Measurements from ENCODE around the gene XYLT2. TPM values are rescaled to one million over a fixed set of nuclear protein-coding genes. Genes with fewer than 3 reads are reported as not detected.

XYLT2 gene
- total and polyA plus RNA-seq, 9 of the 15 experiments (the other 6 are each of a cell fraction or from before 2014, with no cell fraction given): 0.63 to 9.1 (median 4.3) TPM

DNA sequence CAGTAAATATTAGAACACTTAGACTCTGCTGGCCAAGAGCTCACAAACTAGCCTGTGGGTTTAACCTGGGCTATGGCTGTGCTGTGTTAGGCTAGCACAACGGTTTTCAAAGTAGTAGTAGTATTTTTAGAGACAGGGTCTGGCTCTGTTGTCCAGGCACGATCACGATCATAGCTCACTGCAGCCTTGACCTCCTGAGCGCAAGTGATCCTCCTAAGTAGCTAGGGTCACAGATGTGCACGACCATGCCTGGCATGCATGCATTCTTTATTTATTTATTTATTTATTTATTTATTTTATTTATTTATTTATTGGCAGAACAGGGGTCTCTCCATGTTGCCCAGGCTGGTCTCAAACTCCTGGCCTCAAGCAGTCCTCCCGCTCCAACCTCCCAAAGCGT lies 16.7 kb downstream of the XYLT2 start:
- intact Hi-C loops (cut with micrococcal nuclease): loop anchor here (1.0 kb wide), 1 partner anchor 117 kb away; no protein-coding TSS in a partner anchor
- CTCF ChIA-PET (ENCODE audit: low intra/inter-chr PET ratio): interaction anchor here (0.6 to 2.7 kb wide), 4 partner anchors 90 to 162 kb away, joined by 3 to 17 read pairs (median 4); no protein-coding TSS in a partner anchor
- POLR2A ChIA-PET: interaction anchor here (0.6 to 3.5 kb wide), 8 partner anchors 9 to 96 kb away, joined by 3 to 22 read pairs (median 6); partner anchors contain the start of gene LRRC59
- Histone ChIP-seq H3K36me3 (ENCODE audit: control insufficient read depth, insufficient read depth, low read length) (peaks cover 62% of the 10 kb centered on the region; the same call in 2 of the 3 replicates), H3K4me1 (replicated peaks in 1 of 2; ENCODE audit: control insufficient read depth in 2 of 2, insufficient read depth in 2 of 2, low read length in 2 of 2) (peaks cover 17 to 33% of the 10 kb centered on the region in 2 experiments), H3K4me3 (no peak overlapping the region), H3K9me3 (replicated peaks; ENCODE audit: control insufficient read depth, insufficient read depth, low read depth, low read length) (no peaks in the 10 kb centered on the region), H3K79me2 (ENCODE audit: control insufficient read depth, insufficient read depth, low read length) (no peaks in the 10 kb centered on the region; the same call in 2 of the 3 replicates), H2AFZ (ENCODE audit: low read depth, low read length) (no peak overlapping the region), H3K4me2 (ENCODE audit: insufficient read depth, low read length) (peak overlapping the region; percentile 57; the same call in 1 of the 2 replicates), H3K27ac (ENCODE audit: extremely low read depth, low read depth, low read length) (peak overlapping the region; percentile 57), H3K9me1 (ENCODE audit: control insufficient read depth, insufficient read depth, low read length) (no peaks in the 10 kb centered on the region), H3K9ac (ENCODE audit: insufficient read depth in 1 of 2, low read depth in 2 of 2, low read length in 2 of 2) (peak overlapping the region in 1 of 2 experiments; percentile 29; a peak in 1 of 4 replicates), H3K27me3 (ENCODE audit: control insufficient read depth in 2 of 2, insufficient read depth in 2 of 2, low read length in 2 of 2) (no peaks in the 10 kb centered on the region), H4K20me1 (replicated peaks; ENCODE audit: control insufficient read depth, insufficient read depth, low read length) (peaks cover 14% of the 10 kb centered on the region)
- 68% methylated on average over 7 of the region's 7 CpGs for WGBS (ENCODE audit: insufficient coverage, low coverage, missing lambda C conversion rate)
- BruUV-seq (replicated peaks): no TSS peak
- TF ChIP-seq ZSCAN29 (IDR thresholded peaks at IDR 0.05) (0 out of 2 replicates have a peak, but pooled peaks have one; percentile 6), RBBP5 (IDR thresholded peaks at IDR 0.05; ENCODE audit: borderline replicate concordance, insufficient read depth, low read length, poor library complexity, severe bottlenecking) (no peak), ZNF121 (CRISPR knock-in tag; conservative IDR thresholded peaks at IDR 0.05) (peak; percentile 96), SMAD3 (CRISPR knock-in tag; conservative IDR thresholded peaks at IDR 0.05) (no peak)
- ATAC-seq (no peak), FAIRE-seq (peak; percentile 11), DNase-seq (ENCODE audit: extremely low read depth in 1 of 4, low spot score in 3 of 4) (no peak)
- in situ Hi-C loops (cut with MboI): no loop called here

All from K562 (cell line).